Osteoblast (primary cell): ENCODE measurements around the gene ACSF3. TPM values are rescaled to one million over a fixed set of nuclear protein-coding genes. Genes with fewer than 3 reads are reported as not detected.

Experiments
- DNase-seq: peaks from one replicate; pipeline ENCODE4 v3.0.0; 2011; ENCODE audit warnings: low spot score, mixed read lengths; ENCODE audit not compliant: insufficient read length; ENCODE audit errors: missing footprints
- H2AFZ ChIP-seq: 2 replicates; pipeline ENCODE4 v1.6.0; 2011; ENCODE audit warnings: mild to moderate bottlenecking, low read length
- H3K27ac ChIP-seq: 2 replicates; pipeline ENCODE4 v1.5.1; 2011; ENCODE audit warnings: mild to moderate bottlenecking, low read depth, low read length, moderate library complexity
- H3K27me3 ChIP-seq: 2 replicates; pipeline ENCODE4 v1.6.0; 2012; ENCODE audit warnings: mild to moderate bottlenecking, control low read depth, inconsistent platforms, low read length, moderate library complexity; ENCODE audit not compliant: insufficient read depth
- H3K36me3 ChIP-seq: 2 replicates; pipeline ENCODE4 v1.5.1; 2011; ENCODE audit warnings: mild to moderate bottlenecking, low read length, control low read depth, moderate library complexity; ENCODE audit not compliant: insufficient read depth
- H3K4me1 ChIP-seq: 2 replicates; pipeline ENCODE4 v1.5.1; 2011; ENCODE audit warnings: mild to moderate bottlenecking, low read length, control low read depth, moderate library complexity; ENCODE audit not compliant: insufficient read depth
- H3K4me2 ChIP-seq: 2 replicates; pipeline ENCODE4 v1.6.0; 2011; ENCODE audit warnings: mild to moderate bottlenecking, low read length; ENCODE audit not compliant: insufficient read depth
- H3K4me3 ChIP-seq: fragments of 200-600 bp; sonication (generic); 3 replicates; pipeline ENCODE4 v1.5.1; 2012; ENCODE audit warnings: mild to moderate bottlenecking, low read length, inconsistent platforms; ENCODE audit not compliant: insufficient read depth
- H3K79me2 ChIP-seq: 2 replicates; pipeline ENCODE4 v1.6.0; 2012; ENCODE audit warnings: mild to moderate bottlenecking, low read length, control low read depth, inconsistent platforms; ENCODE audit not compliant: insufficient read depth
- H3K9me3 ChIP-seq: 2 replicates; pipeline ENCODE4 v1.5.1; 2011; ENCODE audit warnings: low read depth, low read length, control low read depth
- H4K20me1 ChIP-seq: 2 replicates; pipeline ENCODE4 v1.6.0; 2012; ENCODE audit warnings: mild to moderate bottlenecking, low read length, control low read depth; ENCODE audit not compliant: insufficient read depth
- total RNA-seq: library from RNA; depleted of rRNA; stranded (reverse); fragments of >200 nt; gene quantifications from 2 replicates; pipeline ENCODE4 v1.2.3, GENCODE V29; 2012
- TF ChIP-seq, protein P1 (sequence below): IDR thresholded peaks from 2 replicates; pipeline ENCODE4 v1.5.1; 2011; ENCODE audit warnings: mild to moderate bottlenecking, low read depth, low read length, moderate library complexity; ENCODE audit errors: extremely low read depth

ACSF3 gene
- total RNA-seq, 1 donor: 29.3 TPM

DNA sequence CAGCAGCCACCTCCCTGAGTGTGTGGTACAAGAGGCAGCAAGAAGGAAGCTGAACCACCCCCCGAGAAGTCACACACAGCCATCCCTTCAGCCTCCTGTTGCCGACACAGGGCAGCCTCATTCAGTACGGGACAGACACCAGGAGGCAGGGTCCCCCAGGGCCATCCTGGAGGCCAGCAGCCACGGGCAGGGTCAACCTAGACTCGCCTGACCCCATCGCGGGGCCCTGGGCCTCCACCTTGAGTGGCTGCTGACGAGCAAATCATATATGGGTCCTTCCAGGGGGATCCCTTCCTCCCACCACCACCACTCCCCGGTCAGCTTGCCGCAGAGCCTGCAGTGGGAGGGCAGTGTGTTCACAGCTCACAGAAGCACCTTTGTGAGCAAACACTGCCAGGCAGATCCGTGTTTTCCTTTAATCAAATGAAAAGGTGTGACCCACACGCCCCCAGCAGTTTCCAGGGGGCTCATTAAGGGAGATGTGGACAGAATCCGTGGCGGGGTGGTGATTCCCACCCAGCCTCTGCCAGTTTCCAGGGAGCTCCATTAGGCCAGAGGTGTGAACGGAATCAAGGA is 5.6 kb upstream of the ACSF3 start:
- peaks cover 40% of the 10 kb centered on the region for H3K27me3 ChIP-seq
- H3K79me2 ChIP-seq: no peaks in the 10 kb centered on the region
- H4K20me1 ChIP-seq: no peaks in the 10 kb centered on the region
- H2AFZ ChIP-seq: no peak overlapping the region
- H3K4me2 ChIP-seq: no peak overlapping the region
- TF ChIP-seq, protein P1, sequence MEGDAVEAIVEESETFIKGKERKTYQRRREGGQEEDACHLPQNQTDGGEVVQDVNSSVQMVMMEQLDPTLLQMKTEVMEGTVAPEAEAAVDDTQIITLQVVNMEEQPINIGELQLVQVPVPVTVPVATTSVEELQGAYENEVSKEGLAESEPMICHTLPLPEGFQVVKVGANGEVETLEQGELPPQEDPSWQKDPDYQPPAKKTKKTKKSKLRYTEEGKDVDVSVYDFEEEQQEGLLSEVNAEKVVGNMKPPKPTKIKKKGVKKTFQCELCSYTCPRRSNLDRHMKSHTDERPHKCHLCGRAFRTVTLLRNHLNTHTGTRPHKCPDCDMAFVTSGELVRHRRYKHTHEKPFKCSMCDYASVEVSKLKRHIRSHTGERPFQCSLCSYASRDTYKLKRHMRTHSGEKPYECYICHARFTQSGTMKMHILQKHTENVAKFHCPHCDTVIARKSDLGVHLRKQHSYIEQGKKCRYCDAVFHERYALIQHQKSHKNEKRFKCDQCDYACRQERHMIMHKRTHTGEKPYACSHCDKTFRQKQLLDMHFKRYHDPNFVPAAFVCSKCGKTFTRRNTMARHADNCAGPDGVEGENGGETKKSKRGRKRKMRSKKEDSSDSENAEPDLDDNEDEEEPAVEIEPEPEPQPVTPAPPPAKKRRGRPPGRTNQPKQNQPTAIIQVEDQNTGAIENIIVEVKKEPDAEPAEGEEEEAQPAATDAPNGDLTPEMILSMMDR: no peak
- H3K9me3 ChIP-seq: no peaks in the 10 kb centered on the region
- DNase-seq: no peak
- no peak overlapping the region for H3K27ac ChIP-seq
- H3K4me1 ChIP-seq: no peaks in the 10 kb centered on the region
- no peaks in the 10 kb centered on the region for H3K36me3 ChIP-seq
- no peak overlapping the region for H3K4me3 ChIP-seq

DNA sequence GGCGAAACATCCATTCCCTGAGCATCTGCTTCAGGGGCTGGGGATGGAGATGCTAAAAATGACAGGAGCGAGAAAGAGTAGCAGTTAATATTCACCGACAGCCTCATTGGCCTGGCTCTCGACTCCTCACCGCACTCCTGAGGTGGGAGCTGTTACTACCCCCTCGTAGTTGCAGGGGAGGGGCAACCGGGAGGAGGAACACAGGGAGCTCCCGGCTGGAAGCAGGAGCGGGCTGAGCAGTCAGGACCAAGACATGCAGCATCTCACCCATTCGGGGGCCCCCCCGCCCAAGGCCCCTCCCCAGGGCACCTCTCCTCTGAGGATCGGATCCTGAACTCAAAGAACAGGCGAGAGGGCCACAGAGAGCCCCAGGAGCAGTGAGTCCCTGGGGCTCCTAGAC is 4.5 kb upstream of the ACSF3 start:
- Histone ChIP-seq H2AFZ (no peak overlapping the region), H3K4me2 (no peak overlapping the region), H3K79me2 (peaks cover 4% of the 10 kb centered on the region), H3K9me3 (no peaks in the 10 kb centered on the region), H3K27ac (no peak overlapping the region), H3K4me3 (no peak overlapping the region), H4K20me1 (no peaks in the 10 kb centered on the region), H3K36me3 (no peaks in the 10 kb centered on the region), H3K27me3 (peaks cover 40% of the 10 kb centered on the region), H3K4me1 (no peaks in the 10 kb centered on the region)
- DNase-seq: peak; percentile 69
- TF ChIP-seq, protein P1: no peak

DNA sequence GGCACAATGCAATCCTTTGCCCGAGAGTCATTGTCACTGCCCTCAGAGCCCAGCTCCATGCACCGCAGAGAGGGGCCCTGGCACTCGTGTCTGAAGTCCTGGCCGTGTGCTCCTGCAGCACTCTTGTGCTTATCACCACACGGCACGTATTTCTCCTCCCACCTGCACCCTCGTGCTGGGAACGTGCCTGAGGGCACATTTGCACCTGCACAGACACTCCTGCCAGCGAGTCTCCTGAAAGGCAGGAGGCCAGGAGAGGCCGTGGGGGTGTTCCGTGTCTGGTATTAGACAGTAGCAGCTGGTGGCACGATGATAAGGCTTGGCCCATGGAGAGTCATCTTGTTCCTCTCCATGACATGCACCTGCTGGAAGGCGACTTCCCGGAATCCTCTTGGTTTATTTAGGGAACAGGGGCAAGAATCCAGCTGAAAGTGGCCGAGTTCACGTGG is 3.4 kb upstream of the ACSF3 start:
- H4K20me1 ChIP-seq: peaks cover 2% of the 10 kb centered on the region
- peaks cover 15% of the 10 kb centered on the region for H3K79me2 ChIP-seq
- H3K27ac ChIP-seq: no peak overlapping the region
- no peak overlapping the region for H2AFZ ChIP-seq
- peaks cover 40% of the 10 kb centered on the region for H3K27me3 ChIP-seq
- H3K4me2 ChIP-seq: no peak overlapping the region
- H3K4me3 ChIP-seq: no peak overlapping the region
- H3K36me3 ChIP-seq: no peaks in the 10 kb centered on the region
- peaks cover 10% of the 10 kb centered on the region for H3K4me1 ChIP-seq
- TF ChIP-seq, protein P1: no peak
- no peaks in the 10 kb centered on the region for H3K9me3 ChIP-seq
- DNase-seq: no peak

DNA sequence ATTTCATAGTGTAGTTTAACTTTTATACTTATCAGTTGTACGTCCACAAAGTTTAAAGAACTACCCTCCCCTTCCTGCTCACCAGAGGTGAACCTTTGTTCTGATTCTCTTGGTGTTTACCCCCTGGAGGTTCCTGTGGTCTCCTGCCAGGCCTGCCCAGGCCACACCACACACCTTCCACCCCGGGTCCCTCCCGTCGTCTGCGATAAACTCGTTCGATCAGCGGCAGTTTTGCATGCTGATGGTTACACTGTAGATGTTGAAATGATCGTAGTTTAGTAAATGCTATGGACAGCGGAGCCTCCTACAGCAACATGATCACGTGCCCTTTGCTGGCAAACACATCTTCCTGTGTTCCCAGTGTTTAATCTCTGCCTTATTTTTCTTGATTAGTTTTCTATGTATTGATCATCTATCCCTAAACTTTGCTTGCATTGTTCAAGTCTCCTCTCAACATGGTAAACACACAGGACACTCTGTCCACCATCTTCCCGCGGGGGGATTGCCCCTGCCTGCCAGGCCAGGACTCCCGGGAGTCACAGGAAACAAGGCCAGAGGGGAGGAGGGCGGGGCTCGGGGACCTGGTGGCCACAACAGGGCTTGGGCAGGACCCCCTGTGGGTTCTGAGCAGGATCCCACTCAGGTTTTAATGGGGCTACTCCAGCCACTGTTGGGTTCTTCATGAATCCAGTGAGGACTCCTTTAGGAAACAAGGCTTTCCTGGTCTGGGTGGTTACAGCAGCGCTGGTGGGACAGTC is 2.8 kb upstream of the ACSF3 start:
- TF ChIP-seq, protein P1: no peak
- H3K4me1 ChIP-seq: peaks cover 10% of the 10 kb centered on the region
- H3K79me2 ChIP-seq: peaks cover 22% of the 10 kb centered on the region
- H3K36me3 ChIP-seq: no peaks in the 10 kb centered on the region
- H3K9me3 ChIP-seq: no peaks in the 10 kb centered on the region
- no peak overlapping the region for H3K27ac ChIP-seq
- DNase-seq: peak; percentile 72
- peaks cover 40% of the 10 kb centered on the region for H3K27me3 ChIP-seq
- H3K4me2 ChIP-seq: no peak overlapping the region
- no peak overlapping the region for H2AFZ ChIP-seq
- H3K4me3 ChIP-seq: no peak overlapping the region
- peaks cover 4% of the 10 kb centered on the region for H4K20me1 ChIP-seq
